HepG2 (cell line): ENCODE measurements around the gene TRA2B. TPM values are rescaled to one million over a fixed set of nuclear protein-coding genes. Genes with fewer than 3 reads are reported as not detected.

ENCODE experiments used
- BCL3 ChIP-seq: sonication (generic); formaldehyde crosslinking; IDR thresholded peaks from 2 replicates; pipeline ENCODE4 v1.5.1; 2020; ENCODE audit warnings: mild to moderate bottlenecking, missing genetic modification reagents, moderate library complexity
- DR1 ChIP-seq: sonication (generic); formaldehyde crosslinking; IDR thresholded peaks from 2 replicates; pipeline ENCODE4 v1.8.0; 2021; ENCODE audit warnings: mild to moderate bottlenecking, missing genetic modification reagents, inconsistent platforms
- FOXO1 ChIP-seq: sonication (generic); formaldehyde crosslinking; IDR thresholded peaks from 2 replicates; pipeline ENCODE4 v1.4.0; 2020; ENCODE audit warnings: missing genetic modification reagents
- MATR3 ChIP-seq: sonication (generic); formaldehyde crosslinking; IDR thresholded peaks from 2 replicates; pipeline ENCODE4 v1.4.0; 2020; ENCODE audit warnings: missing genetic modification reagents
- MAX ChIP-seq: IDR thresholded peaks from 2 replicates; pipeline ENCODE4 v1.6.1; 2012; ENCODE audit warnings: inconsistent platforms
- NFIC ChIP-seq: IDR thresholded peaks from 2 replicates; pipeline ENCODE4 v1.6.1; 2012; ENCODE audit warnings: mild to moderate bottlenecking, low read length, inconsistent platforms
- NR1H2 ChIP-seq: sonication (generic); formaldehyde crosslinking; IDR thresholded peaks from 2 replicates; pipeline ENCODE4 v1.8.1; 2022; ENCODE audit warnings: low read depth, missing genetic modification reagents, borderline replicate concordance
- RELA ChIP-seq: sonication (generic); formaldehyde crosslinking; IDR thresholded peaks from 2 replicates; pipeline ENCODE4 v1.4.0; 2020; ENCODE audit warnings: missing genetic modification reagents
- SRSF4 ChIP-seq: fragments of 200-400 bp; formaldehyde crosslinking; IDR thresholded peaks from one replicate; pipeline ENCODE4 v1.6.1; 2018; ENCODE audit warnings: mild to moderate bottlenecking, low read depth, low read length, moderate library complexity; ENCODE audit not compliant: poor library complexity, severe bottlenecking
- SRY ChIP-seq: sonication (generic); formaldehyde crosslinking; IDR thresholded peaks from 2 replicates; pipeline ENCODE4 v1.8.0; 2022; ENCODE audit warnings: mild to moderate bottlenecking, missing genetic modification reagents
- TBX3 ChIP-seq: fragments of 450-650 bp; IDR thresholded peaks from 2 replicates; pipeline ENCODE4 v1.6.1; 2017; ENCODE audit warnings: antibody characterized with exemption, mild to moderate bottlenecking, inconsistent platforms, borderline replicate concordance
- TFDP2 ChIP-seq: sonication (generic); formaldehyde crosslinking; IDR thresholded peaks from 2 replicates; pipeline ENCODE4 v1.4.0; 2020; ENCODE audit warnings: missing genetic modification reagents
- ZBTB34 ChIP-seq: sonication (generic); formaldehyde crosslinking; IDR thresholded peaks from 2 replicates; pipeline ENCODE4 v1.8.0; 2022; ENCODE audit warnings: mild to moderate bottlenecking, missing genetic modification reagents
- ZNF136 ChIP-seq: sonication (generic); formaldehyde crosslinking; IDR thresholded peaks from 2 replicates; pipeline ENCODE4 v1.8.1; 2022; ENCODE audit warnings: low read depth, mild to moderate bottlenecking, moderate library complexity, missing genetic modification reagents
- ZNF326 ChIP-seq: sonication (generic); formaldehyde crosslinking; IDR thresholded peaks from 2 replicates; pipeline ENCODE4 v1.4.0; 2020; ENCODE audit warnings: missing genetic modification reagents, borderline replicate concordance
- ZNF44 ChIP-seq: sonication (generic); formaldehyde crosslinking; IDR thresholded peaks from 2 replicates; pipeline ENCODE4 v1.5.1; 2020; ENCODE audit warnings: mild to moderate bottlenecking, missing genetic modification reagents
- polyA plus RNA-seq, 8 experiments: library from polyadenylated mRNA; depleted of rRNA in 3 of 8; stranded (reverse) in 7 of 8; unstranded in 1 of 8; fragments of >200 nt; fragmentation: Illumina TruSeq in 4 of 8; extraction: Trizol in 4 of 8; gene quantifications; 2 replicates each; pipeline versions ENCODE4 v1.2.1 to v1.2.3, GENCODE V29; 2011 to 2016; ENCODE audit warnings: low read depth in 4 of 8, missing spikeins in 1 of 8, mixed read lengths in 1 of 8; ENCODE audit not compliant: insufficient read depth in 1 of 8
- total RNA-seq, 5 experiments: library from RNA; depleted of rRNA; stranded (reverse); fragments of >200 nt; fragmentation: Illumina TruSeq; extraction: Trizol; gene quantifications; 2 replicates each; pipeline ENCODE4 v1.2.3, GENCODE V29; 2016; ENCODE audit warnings: low read depth in 1 of 5
- TF ChIP-seq, protein P1 (sequence below): sonication (generic); formaldehyde crosslinking; IDR thresholded peaks from 2 replicates; pipeline ENCODE4 v1.8.0; 2022; ENCODE audit warnings: low read depth, missing genetic modification reagents
- TF ChIP-seq, protein P2 (sequence below): sonication (generic); formaldehyde crosslinking; IDR thresholded peaks from 2 replicates; pipeline ENCODE4 v1.5.1; 2020; ENCODE audit warnings: mild to moderate bottlenecking, missing genetic modification reagents, borderline replicate concordance

Gene TRA2B
- total and polyA plus RNA-seq, 2 of the 13 experiments (the other 11 are each of a cell fraction or from before 2014, with no cell fraction given): 105 to 241 TPM

- TF ChIP-seq MAX (peak; percentile 32; the same call in 1 of the 2 replicates), ZBTB34 (CRISPR knock-in tag) (no peak), DR1 (no peak), NR1H2 (CRISPR knock-in tag) (no peak), TFDP2 (CRISPR knock-in tag) (no peak), ZNF44 (CRISPR knock-in tag) (no peak), SRY (no peak), TBX3 (no peak), ZNF136 (CRISPR knock-in tag) (no peak), RELA (CRISPR knock-in tag) (no peak), MATR3 (CRISPR knock-in tag) (no peak), ZNF326 (CRISPR knock-in tag) (no peak), SRSF4 (no peak), BCL3 (CRISPR knock-in tag) (no peak), NFIC (no peak), FOXO1 (CRISPR knock-in tag) (no peak)
- TF ChIP-seq, protein P1, sequence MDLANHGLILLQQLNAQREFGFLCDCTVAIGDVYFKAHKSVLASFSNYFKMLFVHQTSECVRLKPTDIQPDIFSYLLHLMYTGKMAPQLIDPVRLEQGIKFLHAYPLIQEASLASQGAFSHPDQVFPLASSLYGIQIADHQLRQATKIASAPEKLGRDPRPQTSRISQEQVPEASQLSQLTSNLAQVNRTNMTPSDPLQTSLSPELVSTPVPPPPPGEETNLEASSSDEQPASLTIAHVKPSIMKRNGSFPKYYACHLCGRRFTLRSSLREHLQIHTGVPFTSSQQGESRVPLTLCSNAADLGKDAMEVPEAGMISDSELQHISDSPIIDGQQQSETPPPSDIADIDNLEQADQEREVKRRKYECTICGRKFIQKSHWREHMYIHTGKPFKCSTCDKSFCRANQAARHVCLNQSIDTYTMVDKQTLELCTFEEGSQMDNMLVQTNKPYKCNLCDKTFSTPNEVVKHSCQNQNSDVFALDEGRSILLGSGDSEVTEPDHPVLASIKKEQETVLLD: no peak
- TF ChIP-seq, protein P2, sequence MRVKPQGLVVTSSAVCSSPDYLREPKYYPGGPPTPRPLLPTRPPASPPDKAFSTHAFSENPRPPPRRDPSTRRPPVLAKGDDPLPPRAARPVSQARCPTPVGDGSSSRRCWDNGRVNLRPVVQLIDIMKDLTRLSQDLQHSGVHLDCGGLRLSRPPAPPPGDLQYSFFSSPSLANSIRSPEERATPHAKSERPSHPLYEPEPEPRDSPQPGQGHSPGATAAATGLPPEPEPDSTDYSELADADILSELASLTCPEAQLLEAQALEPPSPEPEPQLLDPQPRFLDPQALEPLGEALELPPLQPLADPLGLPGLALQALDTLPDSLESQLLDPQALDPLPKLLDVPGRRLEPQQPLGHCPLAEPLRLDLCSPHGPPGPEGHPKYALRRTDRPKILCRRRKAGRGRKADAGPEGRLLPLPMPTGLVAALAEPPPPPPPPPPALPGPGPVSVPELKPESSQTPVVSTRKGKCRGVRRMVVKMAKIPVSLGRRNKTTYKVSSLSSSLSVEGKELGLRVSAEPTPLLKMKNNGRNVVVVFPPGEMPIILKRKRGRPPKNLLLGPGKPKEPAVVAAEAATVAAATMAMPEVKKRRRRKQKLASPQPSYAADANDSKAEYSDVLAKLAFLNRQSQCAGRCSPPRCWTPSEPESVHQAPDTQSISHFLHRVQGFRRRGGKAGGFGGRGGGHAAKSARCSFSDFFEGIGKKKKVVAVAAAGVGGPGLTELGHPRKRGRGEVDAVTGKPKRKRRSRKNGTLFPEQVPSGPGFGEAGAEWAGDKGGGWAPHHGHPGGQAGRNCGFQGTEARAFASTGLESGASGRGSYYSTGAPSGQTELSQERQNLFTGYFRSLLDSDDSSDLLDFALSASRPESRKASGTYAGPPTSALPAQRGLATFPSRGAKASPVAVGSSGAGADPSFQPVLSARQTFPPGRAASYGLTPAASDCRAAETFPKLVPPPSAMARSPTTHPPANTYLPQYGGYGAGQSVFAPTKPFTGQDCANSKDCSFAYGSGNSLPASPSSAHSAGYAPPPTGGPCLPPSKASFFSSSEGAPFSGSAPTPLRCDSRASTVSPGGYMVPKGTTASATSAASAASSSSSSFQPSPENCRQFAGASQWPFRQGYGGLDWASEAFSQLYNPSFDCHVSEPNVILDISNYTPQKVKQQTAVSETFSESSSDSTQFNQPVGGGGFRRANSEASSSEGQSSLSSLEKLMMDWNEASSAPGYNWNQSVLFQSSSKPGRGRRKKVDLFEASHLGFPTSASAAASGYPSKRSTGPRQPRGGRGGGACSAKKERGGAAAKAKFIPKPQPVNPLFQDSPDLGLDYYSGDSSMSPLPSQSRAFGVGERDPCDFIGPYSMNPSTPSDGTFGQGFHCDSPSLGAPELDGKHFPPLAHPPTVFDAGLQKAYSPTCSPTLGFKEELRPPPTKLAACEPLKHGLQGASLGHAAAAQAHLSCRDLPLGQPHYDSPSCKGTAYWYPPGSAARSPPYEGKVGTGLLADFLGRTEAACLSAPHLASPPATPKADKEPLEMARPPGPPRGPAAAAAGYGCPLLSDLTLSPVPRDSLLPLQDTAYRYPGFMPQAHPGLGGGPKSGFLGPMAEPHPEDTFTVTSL: peak; percentile 61; the same call in 1 of the 2 replicates
Measured at GRCh38 chr3:185960522-185961288, 22.9 kb upstream of the TRA2B start (continued).
